Left colon (tissue), 2 donors: ENCODE data around the gene ZNF736. TPM values are rescaled to one million over a fixed set of nuclear protein-coding genes. Genes with fewer than 3 reads are reported as not detected.
"Not testable (repeated sequence)": the region's sequence is repeated elsewhere in the genome, so short reads cannot be mapped to it uniquely, and the experiment has no call there.

Experiments used
- ATAC-seq: fragments of 200-7000 bp; cut with Tn5 transposase; one replicate; pipeline ENCODE4 v1.9.1; 2020; ENCODE audit warnings: mild to moderate bottlenecking, moderate library complexity
- DNase-seq, 2 donors: peaks; one replicate each; pipeline ENCODE4 v3.0.0-alpha.2; 2020
- intact Hi-C, 2 donors: fragments of 100-400 bp; cut with DNase I in 1 of 2; cut with micrococcal nuclease in 1 of 2; formaldehyde crosslinking; loops; one replicate each; pipeline versions ENCODE4 v1.11.2 to v1.14.0; 2022; cut with DNase I, micrococcal nuclease
- long read RNA-seq: library from polyadenylated mRNA; unstranded; transcript quantifications from one replicate; pipeline ENCODE4 v2.0.0, GENCODE V29; 2021
- total RNA-seq, 2 donors: library from RNA; stranded (reverse); fragmentation: NEBNext Ultra II Directional; extraction: Animal tissue kit (Norgen Biotek cat#: 25700); gene quantifications; one replicate each; pipeline ENCODE4 v1.2.1, GENCODE V29; 2021
- donor health status: DM: no; HTN: no; CAD: no.
- donor health status: DM: yes; HTN: yes; CAD: no.

The ZNF736 gene
- total RNA-seq, result 1 to 10 TPM; 7.4 to 9.6 TPM
- long read RNA-seq, result 0 reads

GRCh38 chr7:64313740-64314491, at the start of gene ZNF736:
Gene ZNF736 (plus strand): TSS chr7:64313961. CDS start chr7:64314151, 190 bp downstream.
- ATAC-seq (peak; percentile 100), DNase-seq (peak; percentile 90)
- intact Hi-C loops, result no loop called here

DNA sequence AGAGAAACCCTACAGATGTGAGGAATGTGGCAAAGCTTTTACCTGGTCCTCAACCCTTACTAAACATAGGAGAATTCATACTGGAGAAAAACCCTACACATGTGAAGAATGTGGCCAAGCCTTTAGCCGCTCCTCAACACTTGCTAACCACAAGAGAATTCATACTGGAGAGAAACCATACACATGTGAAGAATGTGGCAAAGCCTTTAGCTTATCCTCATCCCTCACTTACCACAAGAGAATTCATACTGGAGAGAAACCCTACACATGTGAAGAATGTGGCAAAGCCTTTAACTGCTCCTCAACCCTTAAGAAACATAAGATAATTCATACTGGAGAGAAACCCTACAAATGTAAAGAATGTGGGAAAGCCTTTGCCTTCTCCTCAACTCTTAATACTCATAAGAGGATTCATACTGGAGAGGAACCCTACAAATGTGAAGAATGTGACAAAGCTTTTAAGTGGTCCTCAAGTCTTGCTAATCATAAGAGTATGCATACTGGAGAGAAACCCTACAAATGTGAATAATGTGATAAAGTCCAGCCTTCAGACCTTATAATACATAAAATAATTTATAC, 47.3 kb upstream of the ZNF736 start:
- intact Hi-C loops, result no loop called here
- DNase-seq (no peak), ATAC-seq (no peak)

DNA sequence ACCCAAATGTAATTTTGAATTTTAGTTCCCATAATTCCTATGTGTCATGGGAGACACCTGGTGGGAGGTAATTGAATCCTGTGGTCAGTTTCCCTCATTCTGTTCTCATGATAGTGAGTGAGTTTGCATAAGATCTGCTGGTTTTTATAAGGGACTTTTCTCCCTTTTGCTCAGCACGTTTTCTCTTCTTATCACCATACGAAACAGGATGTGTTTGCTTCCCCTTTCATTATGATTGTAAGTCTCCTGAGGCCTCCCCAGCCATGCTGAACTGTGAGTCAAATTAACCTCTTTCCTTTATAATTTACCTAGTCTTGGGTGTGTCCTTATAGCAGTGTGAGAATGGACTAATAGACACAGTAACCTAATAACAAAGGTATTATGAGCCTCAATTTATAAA, 36.1 kb upstream of the ZNF736 start:
- ATAC-seq, result no peak
- intact Hi-C loops, result no loop called here
- DNase-seq, result no peak

DNA sequence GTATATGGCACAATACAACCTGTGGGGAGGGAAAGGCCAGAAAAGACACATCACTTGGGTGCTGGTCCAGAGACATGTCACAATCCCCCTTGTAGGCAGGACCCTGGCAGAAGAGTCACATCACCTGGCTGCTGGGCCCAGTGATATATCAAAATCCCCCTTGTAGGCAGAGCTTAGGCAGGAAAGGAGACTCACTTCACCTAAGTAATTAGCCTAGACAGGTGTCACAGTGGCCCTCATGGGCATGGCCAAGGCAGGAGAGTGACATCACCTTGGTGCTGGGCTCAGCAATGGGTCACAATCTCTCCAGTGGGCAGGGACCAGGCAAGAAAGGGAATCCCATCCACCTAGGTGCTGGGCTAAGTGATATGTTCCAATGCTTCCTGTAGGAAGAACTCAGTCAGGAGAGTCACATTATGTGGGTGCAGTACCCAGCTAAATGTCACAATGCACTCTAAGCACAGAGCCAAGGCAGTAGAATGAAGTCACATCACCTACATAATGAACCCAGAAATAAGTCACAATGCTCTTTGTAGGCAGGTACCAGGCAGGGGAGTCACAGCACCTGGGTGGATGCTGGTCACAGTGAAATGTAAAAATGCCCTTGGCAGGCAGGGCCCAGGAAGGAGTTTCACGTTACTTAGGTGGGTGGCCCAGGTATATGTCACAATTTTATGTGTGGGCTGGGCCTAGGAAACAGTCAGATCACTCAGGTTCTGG, 18.9 kb upstream of the ZNF736 start:
- DNase-seq (no peak), ATAC-seq (no peak)
- intact Hi-C loops, result no loop called here

- DNase-seq, intact Hi-C loops, ATAC-seq: not testable (repeated sequence)
Observed at GRCh38 chr7:64297418-64297817, 16.3 kb upstream of the ZNF736 start.

GRCh38 chr7:64300641-64301405, 12.9 kb upstream of the ZNF736 start:
- no peak for DNase-seq
- intact Hi-C loops, result no loop called here
- no peak for ATAC-seq

GRCh38 chr7:64307254-64308015, 6.3 kb upstream of the ZNF736 start:
- intact Hi-C loops, result no loop called here

DNA sequence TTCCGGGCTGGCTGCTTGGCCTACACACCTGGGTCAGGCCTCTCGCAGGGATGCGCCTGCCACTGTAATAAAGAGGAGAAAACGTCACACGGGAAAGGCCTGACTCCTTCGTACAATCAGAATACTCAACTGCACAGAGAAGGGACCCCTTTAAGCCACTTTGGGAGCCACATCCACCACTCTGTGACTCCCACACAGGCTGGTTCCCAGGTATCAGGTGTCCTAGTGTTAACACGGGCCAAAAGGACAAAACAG, 5.8 kb upstream of the ZNF736 start:
- DNase-seq (peak in 1 of 2 donors; percentile 20), ATAC-seq (peak; percentile 20)
- intact Hi-C loops, result no loop called here

More at GRCh38 chr7:64307254-64308015, 6.3 kb upstream of the ZNF736 start:
- ATAC-seq (peak; percentile 98), DNase-seq (peak; percentile 96)

- intact Hi-C loops, result no loop called here
- no peak for DNase-seq
- no peak for ATAC-seq
Observed at GRCh38 chr7:64310426-64310825, 3.3 kb upstream of the ZNF736 start.

GRCh38 chr7:64312826-64313225, 935 bp upstream of the ZNF736 start:
- intact Hi-C loops, result no loop called here
- ATAC-seq (no peak), DNase-seq (no peak)

GRCh38 chr7:64314566-64314965, 805 bp downstream of the ZNF736 start:
- intact Hi-C loops, result no loop called here

GRCh38 chr7:64316031-64316742, 2.4 kb downstream of the ZNF736 start:
- intact Hi-C loops, DNase-seq, ATAC-seq: not testable (repeated sequence)

More at GRCh38 chr7:64314566-64314965, 805 bp downstream of the ZNF736 start:
- DNase-seq, result peak in 1 of 2 donors; percentile 11
- no peak for ATAC-seq

GRCh38 chr7:64320547-64321513, 7.1 kb downstream of the ZNF736 start:
- intact Hi-C loops, result no loop called here
- DNase-seq (no peak), ATAC-seq (no peak)

GRCh38 chr7:64324166-64324565, 10.4 kb downstream of the ZNF736 start:
- ATAC-seq, intact Hi-C loops, DNase-seq: not testable (repeated sequence)

- DNase-seq, intact Hi-C loops, ATAC-seq: not testable (repeated sequence)
Observed at GRCh38 chr7:64348713-64349210, 35.0 kb downstream of the ZNF736 start.

GRCh38 chr7:64359543-64359942, 45.8 kb downstream of the ZNF736 start:
- intact Hi-C loops, result no loop called here
- DNase-seq (no peak), ATAC-seq (no peak)

DNA sequence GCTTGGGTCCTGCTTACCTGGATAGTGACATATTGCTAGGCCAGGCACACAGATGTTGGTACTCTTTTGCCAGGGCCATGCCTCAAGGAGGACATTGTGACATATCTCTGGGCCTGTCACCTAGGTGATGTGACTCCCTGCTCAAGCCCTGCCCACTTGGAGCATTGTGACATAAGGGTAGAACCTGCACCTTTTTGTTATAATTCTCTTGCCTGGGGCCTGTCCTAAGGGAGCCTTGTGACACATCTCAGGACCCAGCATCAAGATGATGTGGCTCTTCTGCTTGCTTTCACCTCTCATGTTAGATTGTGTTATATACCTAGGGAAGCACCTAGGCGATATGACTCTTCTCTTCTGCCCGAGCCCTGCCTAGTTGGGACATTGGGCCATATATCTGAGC, 57.4 kb downstream of the ZNF736 start:
- ATAC-seq, result no peak

More for the DNA sequence above, 57.4 kb downstream of the ZNF736 start:
- intact Hi-C loops, result no loop called here
- no peak for DNase-seq
